ENCODE results near the gene ZNF221.
A peak's percentile ranks its signal among the peaks of the same experiment; 100 is the strongest.
"Not testable (repeated sequence)": the region's sequence is repeated elsewhere in the genome, so short reads cannot be mapped to it uniquely, and the experiment has no call there.

Gene ZNF221

DNA sequence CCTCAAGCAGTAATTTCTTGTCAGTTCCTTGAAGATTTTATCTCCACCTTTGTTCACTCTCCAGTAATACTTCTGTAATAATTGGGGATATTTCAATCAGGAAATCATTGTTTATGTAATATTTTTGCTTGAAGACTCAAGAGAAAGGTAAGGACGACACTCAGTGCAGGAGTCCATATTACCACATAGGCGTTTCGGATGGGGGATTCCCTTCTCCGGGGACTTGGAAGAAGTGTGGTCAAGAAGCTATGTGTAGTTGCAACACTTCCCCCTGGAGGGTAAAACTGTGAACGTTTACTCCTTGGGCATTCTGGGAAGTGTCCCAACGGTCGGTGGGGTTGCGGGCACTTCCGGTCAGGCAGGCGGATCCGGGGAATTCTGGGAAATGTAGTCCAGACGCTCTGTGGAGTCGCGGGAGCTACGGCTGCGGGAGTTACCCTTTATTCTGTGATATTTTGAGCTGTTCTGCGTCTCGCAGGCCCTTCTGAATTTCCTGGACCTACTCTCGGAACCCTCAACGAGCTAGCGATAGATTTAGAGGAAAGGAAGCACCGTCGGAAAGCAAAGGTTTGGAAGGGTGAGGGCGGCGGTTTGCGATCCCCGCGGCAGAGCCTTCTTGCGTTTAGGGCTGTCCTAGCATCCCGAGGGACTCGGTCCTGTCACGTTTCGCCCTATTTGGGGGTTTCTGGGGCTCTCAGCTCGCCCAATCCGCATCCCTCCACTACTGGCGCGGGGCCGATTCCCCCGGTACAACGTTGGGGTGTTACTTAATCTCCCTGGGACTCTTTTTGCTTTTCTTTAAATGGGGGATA lies at the start of gene ZNF221:
Gene ZNF221, plus strand, starts transcription at position 395 of the 812 bp plus-strand sequence. CDS start 11,499 bp downstream, outside the sequence.
- FAIRE-seq (peak; percentile 94), DNase-seq (ENCODE audit: insufficient read length, low spot score) (peak; percentile 96)

DNA sequence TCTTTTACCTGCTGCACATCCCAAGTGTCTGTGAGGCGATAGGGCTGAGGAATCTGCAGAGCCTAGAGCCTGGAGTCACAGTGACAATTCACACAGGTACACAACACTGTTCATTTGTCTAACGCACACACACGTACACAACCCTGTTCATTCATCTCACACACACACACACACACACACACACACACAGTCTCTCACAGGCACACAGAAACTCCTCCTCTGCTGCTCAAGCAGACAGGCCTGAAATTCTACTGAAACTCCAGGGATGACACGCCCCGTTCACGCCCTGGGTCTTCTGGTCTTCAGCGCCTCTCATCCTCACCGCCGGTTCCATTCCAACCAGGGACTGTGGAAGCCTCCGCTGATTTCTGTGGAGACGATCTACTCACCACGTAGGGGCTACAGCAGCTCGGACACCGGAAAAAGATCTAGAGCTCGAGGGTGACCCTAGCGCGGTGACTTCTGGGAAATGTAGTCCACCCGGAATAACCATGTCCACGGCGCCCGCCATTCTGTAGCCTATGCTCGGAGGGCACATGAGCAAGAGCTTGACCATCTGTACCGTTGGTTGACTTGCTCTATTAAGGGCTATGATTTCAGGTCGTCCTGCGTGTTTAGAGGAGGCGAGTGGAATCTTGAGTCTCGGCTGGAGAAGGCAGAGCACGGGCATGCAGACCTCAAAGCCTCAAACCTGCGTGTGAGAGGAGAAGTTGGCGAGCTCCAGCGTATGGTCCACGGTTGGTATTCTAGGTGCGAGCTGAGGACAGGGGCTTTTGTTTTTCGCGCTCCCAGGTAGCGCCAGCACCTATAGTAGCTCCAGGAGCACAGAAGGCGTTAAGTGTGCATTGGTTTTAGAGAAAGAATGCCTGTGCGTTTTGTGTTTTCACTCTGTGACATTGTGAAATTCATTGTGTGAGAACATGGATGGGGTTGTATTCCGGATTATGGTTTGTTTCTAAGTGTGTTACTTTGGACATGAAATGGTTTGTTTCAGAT lies 49.3 kb upstream of the ZNF221 start:
- FAIRE-seq (peak; percentile 91), DNase-seq (ENCODE audit: insufficient read length, low spot score) (peak; percentile 87)

DNA sequence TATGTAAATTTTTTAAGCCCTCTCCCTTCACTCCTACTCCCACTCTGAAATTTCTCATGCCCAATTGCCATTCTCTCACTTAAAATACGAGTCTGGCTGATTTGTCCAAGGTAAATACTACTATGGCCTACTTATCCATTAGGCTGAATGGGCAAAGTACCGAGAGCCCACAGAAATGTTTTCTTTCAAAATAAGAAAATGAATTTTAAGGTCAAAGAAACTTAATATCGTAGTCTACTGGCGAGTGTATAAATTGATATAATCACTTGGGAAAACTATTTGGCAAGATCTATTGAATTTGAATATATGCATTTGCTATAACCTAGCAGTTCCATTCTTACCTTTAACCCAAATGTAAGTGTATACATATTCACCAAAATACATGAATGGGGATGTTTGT lies 48.6 kb upstream of the ZNF221 start:
- FAIRE-seq, result no peak

DNA sequence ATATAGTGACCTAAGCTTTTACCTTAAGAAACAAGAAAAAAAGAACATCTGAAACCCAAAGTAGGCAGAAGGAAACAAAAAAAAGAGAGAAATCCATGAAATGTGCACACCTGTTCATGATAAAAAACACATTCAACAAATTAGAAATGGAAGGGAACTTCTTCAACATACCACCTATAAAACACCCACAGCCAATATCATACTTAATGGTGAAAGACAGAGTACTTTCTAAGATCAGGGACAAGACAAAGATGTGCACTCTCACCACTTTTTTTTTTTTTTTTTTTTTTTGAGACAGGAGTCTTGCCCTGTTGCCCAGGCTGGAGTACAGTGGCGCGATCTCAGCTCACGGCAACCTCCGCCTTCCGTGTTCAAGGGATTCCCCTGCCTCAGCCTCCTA lies 45.1 kb upstream of the ZNF221 start:
- FAIRE-seq, result no peak

More for the DNA sequence above, 48.6 kb upstream of the ZNF221 start:
- no peak for DNase-seq (ENCODE audit: insufficient read length, low spot score)

DNA sequence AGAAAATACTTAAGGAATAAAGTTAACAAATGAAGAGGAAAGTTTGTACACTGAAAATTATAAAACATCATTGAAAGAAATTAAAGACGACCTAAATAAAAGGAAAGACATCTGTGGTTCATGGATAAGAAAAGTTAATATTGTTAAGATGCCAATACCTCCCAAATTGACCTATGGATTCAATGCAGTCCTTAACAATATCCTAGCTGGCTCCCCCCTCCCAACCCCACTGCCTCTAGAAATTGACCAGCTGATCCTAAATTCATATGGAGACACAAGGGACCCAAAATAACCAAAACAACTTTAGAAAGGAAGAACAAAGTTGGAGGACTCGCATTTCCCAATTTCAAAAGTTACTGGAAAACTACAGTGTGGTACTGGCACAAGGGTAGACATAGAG lies 44.3 kb upstream of the ZNF221 start:
- no peak for FAIRE-seq
- no peak for DNase-seq (ENCODE audit: insufficient read length, low spot score)

More for the DNA sequence above, 45.1 kb upstream of the ZNF221 start:
- no peak for DNase-seq (ENCODE audit: insufficient read length, low spot score)

DNA sequence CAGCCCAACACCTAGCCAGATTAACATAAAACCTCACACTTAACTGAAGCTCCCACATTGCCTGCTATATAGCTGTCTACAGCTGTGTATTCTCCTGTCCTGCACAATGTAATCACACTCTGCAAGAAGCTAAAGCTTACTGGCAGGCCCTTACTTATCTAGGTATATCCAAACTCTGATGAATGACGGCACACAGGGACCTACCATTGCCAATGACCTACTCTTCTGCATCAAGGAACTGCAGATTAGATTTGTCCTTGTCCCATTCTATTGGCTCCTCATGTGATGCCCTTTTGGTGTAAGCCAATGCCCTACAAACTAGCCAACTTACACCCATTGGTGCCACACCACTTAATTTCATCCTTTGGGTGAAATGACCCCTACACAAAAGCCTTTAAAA lies 42.4 kb upstream of the ZNF221 start:
- FAIRE-seq (peak; percentile 68), DNase-seq (ENCODE audit: insufficient read length, low spot score) (no peak)

DNA sequence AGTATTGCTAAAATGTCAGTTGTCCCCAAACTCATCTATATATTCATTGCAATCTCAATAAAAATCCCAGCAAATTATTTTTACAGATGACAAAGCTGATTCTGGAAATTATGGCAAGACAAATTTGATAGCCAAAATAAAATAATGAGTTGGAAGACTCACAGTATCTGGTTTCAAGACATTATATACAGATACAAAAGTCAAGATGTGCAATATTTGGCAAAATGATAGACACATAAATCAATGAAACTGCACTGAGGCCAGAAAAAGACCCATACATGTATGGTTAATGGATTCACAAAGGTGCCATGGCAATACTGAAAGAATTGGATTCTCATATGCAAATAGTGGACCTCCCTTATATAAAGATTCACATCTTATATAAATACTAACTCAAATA lies 40.1 kb upstream of the ZNF221 start:
- FAIRE-seq (no peak), DNase-seq (ENCODE audit: insufficient read length, low spot score) (no peak)

DNA sequence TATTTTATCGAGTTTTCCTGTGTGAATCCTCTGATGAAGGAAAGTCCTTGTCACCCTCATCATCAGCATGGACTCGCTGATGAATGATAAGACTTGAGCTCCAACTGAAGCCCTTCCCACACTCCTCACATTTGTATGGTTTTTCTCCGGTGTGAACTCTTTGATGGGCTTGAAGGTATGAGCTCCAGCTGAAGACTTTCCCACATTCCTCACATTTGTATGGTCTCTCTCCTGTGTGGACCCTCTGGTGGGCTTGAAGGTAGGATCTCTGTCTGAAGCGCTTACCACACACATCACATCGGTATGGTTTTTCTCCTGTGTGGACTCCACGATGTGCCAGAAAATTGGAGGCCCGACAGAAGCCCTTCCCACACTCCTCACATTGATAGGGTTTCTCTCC lies 37.6 kb upstream of the ZNF221 start:
- DNase-seq (ENCODE audit: insufficient read length, low spot score), result no peak
- FAIRE-seq, result no peak

DNA sequence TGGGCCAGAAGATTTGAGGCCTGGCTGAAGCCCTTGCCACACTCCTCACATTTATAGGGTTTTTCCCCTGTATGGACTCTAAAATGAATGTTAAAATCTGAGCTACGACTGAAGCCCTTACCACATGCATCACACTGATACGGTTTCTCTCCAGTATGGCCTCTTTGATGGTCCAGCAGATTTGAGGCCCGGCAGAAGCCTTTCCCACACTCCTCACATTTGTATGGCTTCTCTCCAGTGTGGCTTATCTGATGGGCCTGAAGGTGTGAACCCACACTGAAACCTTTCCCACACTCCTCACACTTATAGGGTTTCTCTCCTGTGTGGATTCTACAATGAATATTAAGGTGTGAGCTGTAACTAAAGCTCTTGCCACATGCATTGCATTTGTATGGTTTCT lies 37.0 kb upstream of the ZNF221 start:
- no peak for DNase-seq (ENCODE audit: insufficient read length, low spot score)
- no peak for FAIRE-seq

DNA sequence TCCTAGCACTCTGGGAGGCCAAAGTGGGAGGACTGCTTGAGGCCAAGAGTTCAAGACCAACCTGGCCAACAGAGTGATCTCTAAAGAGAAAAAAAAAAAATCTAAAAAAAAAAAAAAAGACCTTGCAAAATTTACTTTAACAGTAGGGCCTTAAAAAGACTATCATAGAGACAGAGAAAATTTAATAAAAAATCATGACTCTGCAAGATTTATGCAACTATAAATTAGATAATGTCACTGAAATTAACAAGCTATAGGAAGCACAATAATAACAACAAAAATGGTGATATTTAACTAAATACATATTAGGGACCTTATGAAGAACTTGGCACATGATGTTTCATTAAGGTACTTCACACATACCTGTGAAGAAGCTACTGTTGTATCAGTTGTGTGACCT lies 27.2 kb upstream of the ZNF221 start:
- FAIRE-seq, result no peak

DNA sequence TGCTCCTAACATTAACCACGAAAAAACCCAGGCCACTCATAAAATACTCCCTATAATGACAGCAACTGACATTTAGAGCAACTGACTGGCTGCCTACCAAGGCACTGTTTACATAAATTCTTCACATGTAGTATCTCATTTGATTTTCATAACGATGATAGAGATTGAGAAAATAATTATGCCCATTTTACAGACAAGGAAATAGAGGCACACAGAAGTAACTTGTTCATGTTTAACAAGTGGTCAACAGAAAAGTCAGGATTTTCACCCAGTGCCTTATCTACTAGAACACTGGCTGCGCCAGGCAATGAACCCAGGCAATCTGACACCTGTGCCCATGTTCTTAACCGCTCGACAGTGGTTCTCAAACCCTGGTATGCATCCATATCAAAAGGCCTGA lies 22.2 kb upstream of the ZNF221 start:
- DNase-seq (ENCODE audit: insufficient read length, low spot score) (no peak), FAIRE-seq (no peak)

More for the DNA sequence above, 27.2 kb upstream of the ZNF221 start:
- no peak for DNase-seq (ENCODE audit: insufficient read length, low spot score)

DNA sequence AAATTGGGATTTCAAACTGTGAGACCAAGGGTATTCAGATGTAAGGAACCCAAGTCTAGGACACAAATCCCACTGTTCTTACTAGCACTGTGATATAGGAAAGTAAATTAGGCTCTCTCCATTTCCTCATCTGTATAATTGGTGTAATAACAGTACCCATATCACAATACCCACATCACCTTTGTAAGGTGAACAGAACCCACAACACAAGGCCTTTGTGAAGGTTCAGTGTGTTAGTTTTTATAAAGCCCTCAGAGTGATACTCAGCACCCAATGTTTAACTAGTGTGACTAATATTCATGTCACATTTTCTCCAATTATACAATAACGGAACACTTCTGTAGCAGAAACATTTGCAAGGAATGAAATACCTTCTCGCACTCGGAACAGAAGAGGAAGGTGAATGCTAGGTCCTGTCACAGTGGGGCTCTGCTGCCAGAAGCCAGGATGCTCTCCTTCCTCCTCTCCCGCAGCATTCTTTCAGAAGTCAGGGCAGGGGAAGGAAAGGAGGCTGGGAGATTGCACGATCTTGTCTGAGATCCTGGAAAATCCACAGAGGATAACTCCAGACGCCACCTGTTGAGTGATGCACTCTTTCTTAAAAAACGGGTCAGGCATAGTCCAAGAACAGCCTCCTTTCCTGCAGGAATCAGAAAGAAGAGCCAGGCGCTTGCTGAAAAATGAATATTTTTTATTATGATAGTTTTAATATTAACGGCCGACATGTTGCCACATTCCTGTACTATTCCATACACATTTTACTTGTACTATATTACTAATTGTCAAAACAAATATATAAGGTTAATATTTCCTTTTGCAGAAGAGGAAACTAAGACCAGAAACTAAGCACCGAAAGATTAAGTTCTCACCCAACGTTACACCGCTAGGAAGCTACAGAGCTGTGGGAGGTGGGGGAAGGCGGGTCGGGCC lies 16.7 kb upstream of the ZNF221 start:
- peak; percentile 13 for FAIRE-seq
- peak; percentile 22 for DNase-seq (ENCODE audit: insufficient read length, low spot score)

DNA sequence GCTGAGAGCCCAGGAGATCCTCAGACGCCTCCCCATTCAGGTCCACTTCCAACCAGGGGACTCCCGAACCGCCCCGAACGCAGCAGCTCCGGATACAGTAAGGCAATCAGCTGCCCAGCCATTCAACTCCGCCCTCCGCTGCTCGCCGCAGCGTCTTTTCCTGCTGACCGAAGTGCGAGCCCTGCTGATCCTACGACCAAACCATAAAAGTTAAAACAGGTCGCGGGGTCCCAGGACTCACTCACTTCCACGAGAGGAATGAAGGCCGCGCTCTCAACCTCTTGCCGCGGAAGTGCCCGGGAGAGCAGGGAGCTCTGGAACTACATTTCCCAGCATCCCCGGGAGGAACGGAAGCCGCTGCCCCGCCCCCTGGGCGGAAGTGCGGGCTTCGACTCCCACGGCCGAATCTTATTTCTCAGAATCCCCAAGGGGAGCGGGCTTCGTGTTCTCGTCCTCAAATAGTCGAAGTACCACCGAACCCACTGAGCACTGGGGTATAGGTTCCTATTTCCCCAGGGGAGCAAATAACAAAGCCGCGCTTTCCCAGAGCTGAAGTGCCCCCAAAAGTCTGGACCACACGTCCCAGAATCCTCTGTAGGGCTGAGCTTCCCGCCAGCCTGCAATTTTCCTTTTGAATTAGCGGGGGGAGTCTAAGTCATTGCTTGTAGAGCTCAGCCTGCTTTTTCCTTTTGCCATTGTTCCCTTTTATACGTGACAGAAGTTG lies 15.9 kb upstream of the ZNF221 start, which contains the start of gene ZNF45:
Gene ZNF45, minus strand, starts transcription at position 298 of the 724 bp plus-strand sequence. CDS start 13,097 bp downstream, outside the sequence.
- peak; percentile 59 for FAIRE-seq
- DNase-seq (ENCODE audit: insufficient read length, low spot score), result peak; percentile 91

DNA sequence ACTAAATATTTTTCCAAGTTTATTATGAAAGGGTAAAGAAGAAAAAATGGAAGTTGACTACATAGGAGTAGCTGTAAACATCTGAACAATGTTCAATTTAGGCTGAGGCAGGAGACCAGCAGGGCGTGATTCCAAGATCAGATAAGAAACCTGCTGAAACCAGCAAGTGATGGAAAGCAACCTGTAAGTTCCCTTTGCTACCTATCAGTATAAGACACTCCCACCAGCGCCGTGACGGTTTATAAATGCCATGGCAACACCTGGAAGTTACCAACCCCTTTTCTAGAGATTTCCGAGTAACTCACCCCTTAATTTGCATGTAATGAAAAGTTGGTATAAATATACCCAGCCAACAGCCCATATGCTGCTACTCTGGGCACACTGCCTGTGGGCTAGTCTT lies 14.8 kb upstream of the ZNF221 start:
- FAIRE-seq (no peak), DNase-seq (ENCODE audit: insufficient read length, low spot score) (no peak)

DNA sequence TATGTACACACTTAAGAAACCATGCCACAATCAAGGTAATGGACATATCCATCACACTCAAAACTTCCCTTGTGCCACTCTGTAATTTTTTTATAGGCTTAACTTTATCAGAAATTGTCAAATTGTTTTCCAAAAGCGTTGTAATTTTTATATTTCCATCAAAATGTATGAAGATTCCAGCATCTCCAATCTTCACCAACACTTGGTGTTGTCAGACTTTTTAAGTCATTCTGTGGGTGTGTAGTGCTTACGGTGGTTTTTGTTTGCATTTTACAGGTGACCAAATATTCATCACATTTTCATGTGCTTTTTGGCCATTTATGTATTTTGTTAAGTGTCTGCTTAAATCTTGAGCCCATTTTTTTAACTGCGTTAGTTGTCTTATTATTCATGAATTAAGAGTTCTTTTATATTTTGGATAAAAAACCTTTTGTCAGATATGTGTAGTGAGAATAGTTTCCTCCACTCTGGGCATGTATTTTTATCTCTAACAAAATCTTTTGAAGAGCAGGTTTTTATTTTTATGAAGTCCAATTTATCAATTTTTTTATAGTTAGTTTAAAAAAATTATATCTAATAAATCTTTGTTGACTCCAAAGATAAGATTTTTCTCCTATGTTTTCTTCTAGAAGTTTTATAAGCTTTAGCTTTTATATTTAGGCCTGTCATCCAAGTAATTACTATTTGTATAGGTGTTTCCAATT lies 11.3 kb upstream of the ZNF221 start:
- DNase-seq (ENCODE audit: insufficient read length, low spot score) (no peak), FAIRE-seq (no peak)

DNA sequence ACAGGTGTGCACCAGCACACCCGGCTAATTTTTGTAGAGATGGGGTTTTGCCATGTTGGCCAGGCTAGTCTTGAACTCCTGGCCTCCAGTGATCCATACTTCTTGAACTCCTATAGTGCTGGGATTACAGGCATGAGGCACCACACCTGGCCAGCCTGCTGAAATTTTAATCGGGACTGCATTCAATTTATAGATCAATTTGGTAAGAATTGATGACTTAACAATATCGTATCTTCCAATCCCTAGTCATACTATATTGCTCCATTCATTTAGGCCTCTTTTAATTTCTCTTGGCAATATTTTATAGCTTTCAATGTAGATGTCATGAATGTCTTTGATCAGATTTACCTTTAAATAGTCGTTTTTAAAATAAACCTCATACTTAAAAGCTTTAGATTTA lies 10.3 kb upstream of the ZNF221 start:
- no peak for DNase-seq (ENCODE audit: insufficient read length, low spot score)

DNA sequence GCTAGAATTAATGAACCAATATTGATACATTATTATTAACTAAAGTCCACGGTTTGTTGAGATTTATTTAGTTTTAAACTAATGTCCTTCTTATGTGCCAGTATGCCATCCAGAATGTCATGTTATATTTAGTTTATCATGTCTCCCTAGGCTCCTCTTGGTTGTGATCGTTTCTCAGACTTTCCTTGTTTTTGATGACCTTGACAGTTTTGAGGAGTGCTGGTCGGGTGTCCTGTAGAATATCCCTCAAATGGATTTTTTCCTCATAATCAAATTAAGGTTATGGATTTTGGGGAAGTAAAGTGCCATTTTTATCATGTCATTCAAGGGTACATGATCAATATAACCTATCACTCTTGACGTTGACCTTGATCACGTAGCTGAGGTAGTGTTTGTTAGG lies 9.8 kb upstream of the ZNF221 start:
- no peak for FAIRE-seq
- no peak for DNase-seq (ENCODE audit: insufficient read length, low spot score)

More for the DNA sequence above, 10.3 kb upstream of the ZNF221 start:
- no peak for FAIRE-seq

DNA sequence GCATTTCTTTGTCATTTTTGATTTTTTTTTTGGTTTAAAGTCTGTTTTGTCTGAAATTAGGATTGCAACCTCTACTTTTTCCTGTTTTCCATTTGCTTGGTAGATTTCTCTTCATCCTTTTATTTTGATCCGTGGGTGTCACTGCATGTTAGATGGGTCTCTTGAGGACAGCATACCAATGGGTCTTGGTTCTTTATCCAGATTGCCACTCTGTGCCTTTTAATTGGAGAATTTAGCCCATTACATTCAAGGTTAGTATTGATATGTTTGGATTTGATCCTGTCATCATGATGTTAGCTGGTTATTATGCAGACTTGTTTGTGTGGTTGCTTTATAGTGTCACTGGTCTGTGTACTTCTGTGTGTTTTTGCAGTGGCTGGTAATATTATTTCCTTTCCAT lies 3.6 kb upstream of the ZNF221 start:
- not testable (repeated sequence) for FAIRE-seq; DNase-seq (ENCODE audit: insufficient read length, low spot score)

DNA sequence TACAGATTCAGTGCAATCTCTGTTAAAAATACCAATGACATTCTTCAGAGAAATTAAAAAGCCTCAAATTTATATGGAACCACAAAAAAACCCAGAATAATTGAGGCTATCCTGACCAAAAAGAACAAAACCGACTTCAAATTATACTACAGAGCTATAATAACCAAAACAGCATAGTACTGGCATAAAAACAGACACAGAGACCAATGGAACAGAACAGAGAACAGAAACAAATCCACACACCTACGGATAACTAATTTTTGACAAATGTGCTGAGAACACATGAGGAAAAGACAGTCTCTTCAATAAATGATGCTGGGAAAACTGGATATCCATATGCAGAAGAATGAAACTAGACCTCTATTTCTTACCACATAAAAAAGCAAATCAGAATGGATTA lies 1.2 kb upstream of the ZNF221 start:
- not testable (repeated sequence) for FAIRE-seq; DNase-seq (ENCODE audit: insufficient read length, low spot score)
